Heart left ventricle (tissue), 16 donors: ENCODE data around the gene SLC17A7. TPM values are rescaled to one million over a fixed set of nuclear protein-coding genes. Genes with fewer than 3 reads are reported as not detected.
"Not testable (repeated sequence)": the region's sequence is repeated elsewhere in the genome, so short reads cannot be mapped to it uniquely, and the experiment has no call there.

ENCODE experiments used
- ATAC-seq, 4 donors: fragments of 200-7000 bp; cut with Tn5 transposase; one replicate each; pipeline ENCODE4 v1.9.1; 2020 to 2022; ENCODE audit warnings: moderate library complexity in 4 of 4, mild to moderate bottlenecking in 3 of 4, moderate number of reproducible peaks in 1 of 4
- DNase-seq, 5 donors: peaks; one replicate each; pipeline ENCODE4 v3.0.0-alpha.2; 2020
- H3K27ac ChIP-seq, 12 donors: fragments of 200-600 bp; sonication (generic) in 4 of 12; one replicate each; pipeline versions ENCODE4 v1.5.0 to v1.8.0; 2016 to 2022; ENCODE audit warnings: mild to moderate bottlenecking in 2 of 12
- H3K27me3 ChIP-seq, 9 donors: fragments of 200-600 bp; sonication (generic) in 2 of 9; one replicate each; pipeline versions ENCODE4 v1.5.1 to v1.8.0; 2016 to 2022; ENCODE audit warnings: mild to moderate bottlenecking in 3 of 9
- H3K36me3 ChIP-seq, 9 donors: fragments of 200-600 bp; sonication (generic) in 2 of 9; one replicate each; pipeline versions ENCODE4 v1.5.0 to v1.8.0; 2018 to 2022; ENCODE audit warnings: mild to moderate bottlenecking in 2 of 9
- H3K4me1 ChIP-seq, 12 donors: fragments of 200-600 bp; sonication (generic) in 4 of 12; one replicate each; pipeline versions ENCODE4 v1.5.0 to v1.8.0; 2016 to 2022; ENCODE audit warnings: mild to moderate bottlenecking in 3 of 12
- H3K4me3 ChIP-seq, 12 donors: fragments of 200-600 bp; sonication (generic) in 4 of 12; one replicate each; pipeline versions ENCODE4 v1.5.0 to v1.8.0; 2017 to 2022; ENCODE audit warnings: mild to moderate bottlenecking in 9 of 12, moderate library complexity in 4 of 12
- H3K9me3 ChIP-seq, 12 donors: fragments of 200-600 bp; sonication (generic) in 4 of 12; one replicate each; pipeline versions ENCODE4 v1.5.0 to v1.8.0; 2016 to 2022; ENCODE audit warnings: mild to moderate bottlenecking in 1 of 12
- POLR2A ChIP-seq, 2 donors: fragments of 450-650 bp; IDR thresholded peaks; one replicate each; pipeline ENCODE4 v1.6.1; 2017; ENCODE audit warnings: antibody characterized with exemption in 2 of 2, mild to moderate bottlenecking in 2 of 2, moderate library complexity in 2 of 2
- WGBS, 4 donors: extraction: QIAGEN DNeasy Blood & Tissue Kit in 2 of 4; methylation state at CpG; one replicate each; pipeline versions ENCODE4 v1.1.5 to v1.1.7; 2013 to 2018; 5-methylcytosine and 5-hydroxymethylcytosine counted together
- intact Hi-C, 10 donors: fragments of 100-400 bp; cut with DNase I; formaldehyde crosslinking; loops; one replicate each; pipeline versions ENCODE4 v1.11.1 to v1.14.2; 2022
- polyA plus RNA-seq, 2 donors: library from polyadenylated mRNA; stranded (reverse); fragments of 200-250 nt; gene quantifications; one replicate each; pipeline ENCODE4 v1.2.3, GENCODE V29; 2013
- total RNA-seq, 9 donors: library from RNA; depleted of rRNA in 2 of 9; stranded (reverse); fragments of >200 nt in 2 of 9; fragmentation: NEBNext Ultra II Directional in 3 of 9; extraction: Animal tissue kit (Norgen Biotek cat#: 25700) in 3 of 9; gene quantifications; one replicate each; pipeline versions ENCODE4 v1.1.0 to v1.2.4, GENCODE V29; 2016 to 2023
- TF ChIP-seq, protein P1 (sequence below), 12 donors: fragments of 200-600 bp; sonication (generic) in 4 of 12; IDR thresholded peaks; one replicate each; pipeline versions ENCODE4 v1.5.0 to v1.8.0; 2018 to 2022; ENCODE audit warnings: antibody characterized with exemption in 12 of 12, mild to moderate bottlenecking in 5 of 12
- donor health status: ischemic (EF 13 %, LVEDD 7.1; RV severe dilation, severe dysfunction).
- donor health status: healthy with polysubstance abuse.
- donor health status: DM: no; HTN: yes; CAD: no.
- donor health status: DM: no; HTN: no; CAD: no.
- donor health status: ischemic (EF 25% LVEDD 6.9; RV normal size, moderate dysfunction).
- donor health status: ischemic (EF 25% LVEDD 5.7; RV mildly dilated, moderate dysfunction).
- donor health status: healthy.
- donor health status: DM: yes; HTN: yes; CAD: no.
- donor health status: ischemic (EF 35%, LVEDD 5.7; RV mildly dilated, moderate dysfunction).
- donor health status: nonischemic (EF 11% LVEDD 7.7; RV severe dilation, severe dysfunction).
- donor health status: DM: yes; HTN: yes; CAD: no.
- donor health status: PGD.
- donor health status: ischemic (EF 29% LVEDD 5.4; RV normal size, mild dysfunction).
- donor health status: nonischemic (EF 23%, LVEDD 6.1; RV moderate dilation, normal function).

Gene SLC17A7
- total and polyA plus RNA-seq, 11 donors, result 0.46 to 1.6 (median 0.89) TPM

DNA sequence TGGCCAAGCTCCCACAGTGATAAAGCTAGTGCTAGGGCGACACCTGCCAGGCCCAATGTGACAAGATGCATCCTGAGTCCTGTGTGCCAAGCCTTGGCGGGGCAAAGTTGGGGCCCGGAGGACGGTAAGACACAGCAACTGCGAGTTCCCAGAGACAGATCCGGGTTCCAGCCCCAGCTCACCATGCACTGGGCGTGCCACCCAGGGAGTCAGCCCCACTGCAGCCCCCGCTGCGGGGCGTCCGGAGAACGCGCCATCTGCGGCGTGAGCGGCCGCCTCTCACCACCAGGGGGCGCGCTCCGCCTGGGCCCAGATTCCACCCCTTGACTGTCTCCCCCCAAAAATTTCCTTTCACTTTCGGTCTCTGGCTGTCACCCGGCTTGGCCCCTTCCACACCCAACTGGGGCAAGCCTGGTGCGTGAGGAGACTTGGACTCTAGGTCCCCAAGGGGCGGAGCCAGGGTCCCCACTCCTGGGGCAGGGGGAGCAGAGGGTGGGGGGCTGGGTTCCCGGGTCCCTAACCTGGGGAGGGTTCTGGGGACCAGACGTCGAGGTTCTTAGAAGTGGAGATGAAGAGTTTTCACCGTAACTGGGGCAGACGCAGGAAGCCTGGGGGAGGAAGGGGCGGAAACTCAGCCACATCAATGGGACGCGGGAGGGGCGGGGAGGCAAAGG, 32.7 kb upstream of the SLC17A7 start, which contains the start of gene FLT3LG:
TSS of gene FLT3LG (plus strand) at position 348 of the 674 bp plus-strand sequence. CDS start 425 bp downstream, outside the sequence.
- Histone ChIP-seq H3K27ac (peak within 1 kb of the TSS; percentile 76 to 96 (median 90)), H3K27me3 (peaks cover 0 to 6% (median 0%) of the 10 kb centered on the region in 9 donors), H3K9me3 (no peaks in the 10 kb centered on the region), H3K36me3 (peaks cover 0 to 12% (median 0%) of the 10 kb centered on the region in 9 donors), H3K4me3 (peak within 1 kb of the TSS; percentile 33 to 93 (median 68)), H3K4me1 (peaks cover 0 to 57% (median 13%) of the 10 kb centered on the region in 12 donors)
- WGBS, 4 donors, result 1 to 4% (median 1%) methylated on average over 18 to 33 of the region's 33 CpGs
- intact Hi-C loops, result loop anchor here in 1 of 10 donors (1.0 kb wide), 1 partner anchor 73 kb away; no protein-coding TSS in a partner anchor
- ATAC-seq (peak; percentile 44 to 79 (median 65)), DNase-seq (peak; percentile 74 to 90 (median 83))
- TF ChIP-seq POLR2A (IDR thresholded peaks at IDR 0.05), result peak in 1 of 2 donors; percentile 41
- TF ChIP-seq, protein P1, sequence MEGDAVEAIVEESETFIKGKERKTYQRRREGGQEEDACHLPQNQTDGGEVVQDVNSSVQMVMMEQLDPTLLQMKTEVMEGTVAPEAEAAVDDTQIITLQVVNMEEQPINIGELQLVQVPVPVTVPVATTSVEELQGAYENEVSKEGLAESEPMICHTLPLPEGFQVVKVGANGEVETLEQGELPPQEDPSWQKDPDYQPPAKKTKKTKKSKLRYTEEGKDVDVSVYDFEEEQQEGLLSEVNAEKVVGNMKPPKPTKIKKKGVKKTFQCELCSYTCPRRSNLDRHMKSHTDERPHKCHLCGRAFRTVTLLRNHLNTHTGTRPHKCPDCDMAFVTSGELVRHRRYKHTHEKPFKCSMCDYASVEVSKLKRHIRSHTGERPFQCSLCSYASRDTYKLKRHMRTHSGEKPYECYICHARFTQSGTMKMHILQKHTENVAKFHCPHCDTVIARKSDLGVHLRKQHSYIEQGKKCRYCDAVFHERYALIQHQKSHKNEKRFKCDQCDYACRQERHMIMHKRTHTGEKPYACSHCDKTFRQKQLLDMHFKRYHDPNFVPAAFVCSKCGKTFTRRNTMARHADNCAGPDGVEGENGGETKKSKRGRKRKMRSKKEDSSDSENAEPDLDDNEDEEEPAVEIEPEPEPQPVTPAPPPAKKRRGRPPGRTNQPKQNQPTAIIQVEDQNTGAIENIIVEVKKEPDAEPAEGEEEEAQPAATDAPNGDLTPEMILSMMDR (IDR thresholded peaks at IDR 0.05), result peak; percentile 96 to 100 (median 99)

DNA sequence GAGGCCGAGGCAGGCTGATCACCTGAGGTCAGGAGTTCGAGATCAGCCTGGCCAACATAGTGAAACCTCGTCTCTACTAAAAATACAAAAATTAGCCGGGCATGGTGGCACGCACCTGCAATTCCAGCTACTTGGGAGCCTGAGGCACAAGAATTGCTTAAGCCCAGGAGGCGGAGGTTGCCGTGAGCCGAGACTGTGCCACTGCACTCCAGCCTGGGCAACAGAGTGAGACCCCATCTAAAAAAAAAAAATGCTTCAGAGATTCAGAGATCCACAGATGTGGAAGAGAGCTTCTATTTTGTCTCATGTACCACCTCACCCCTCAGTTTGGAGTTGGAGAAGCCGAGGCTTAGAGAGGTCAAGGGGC, 32.2 kb upstream of the SLC17A7 start:
- DNase-seq, intact Hi-C loops, ATAC-seq, H3K9me3 ChIP-seq, H3K27me3 ChIP-seq, H3K36me3 ChIP-seq: not testable (repeated sequence)
- 74 to 78% (median 75%) methylated on average over 9 of the region's 9 CpGs for WGBS, 4 donors
- Histone ChIP-seq H3K27ac (peak overlapping the region in 11 of 12 donors; percentile 76 to 96 (median 90)), H3K4me1 (peaks cover 0 to 58% (median 17%) of the 10 kb centered on the region in 12 donors), H3K4me3 (peak overlapping the region in 10 of 12 donors; percentile 56 to 93 (median 68))

DNA sequence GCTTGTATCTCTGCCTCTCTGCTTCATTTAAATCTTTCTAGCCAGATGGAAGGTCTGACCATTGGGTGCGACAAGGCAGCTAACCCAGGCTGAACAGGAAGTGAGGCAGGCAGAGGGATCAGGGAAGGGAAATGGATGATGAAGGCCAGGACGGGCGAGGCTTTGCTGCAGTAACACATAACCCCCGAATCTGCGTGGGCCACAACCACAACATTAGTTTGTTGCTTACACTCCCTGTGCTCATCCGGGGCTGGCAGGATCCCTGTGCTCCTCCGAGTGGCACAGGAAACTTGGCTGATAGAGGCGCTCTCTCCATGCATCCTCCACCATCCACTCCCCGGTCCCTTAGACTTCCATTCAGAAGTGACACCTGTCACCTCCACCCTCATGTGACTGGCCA, 31.6 kb upstream of the SLC17A7 start:
- Histone ChIP-seq H3K9me3 (no peaks in the 10 kb centered on the region), H3K4me3 (no peak overlapping the region), H3K36me3 (peaks cover 0 to 8% (median 0%) of the 10 kb centered on the region in 9 donors), H3K4me1 (peaks cover 0 to 60% (median 19%) of the 10 kb centered on the region in 12 donors), H3K27me3 (peaks cover 0 to 6% (median 0%) of the 10 kb centered on the region in 9 donors), H3K27ac (peak overlapping the region in 7 of 12 donors; percentile 83 to 93 (median 90))
- intact Hi-C loops, result no loop called here
- no peak for TF ChIP-seq POLR2A (IDR thresholded peaks at IDR 0.05)
- TF ChIP-seq, protein P1 (IDR thresholded peaks at IDR 0.05), result no peak
- ATAC-seq, result no peak
- 64 to 77% (median 70%) methylated on average over 9 of the region's 9 CpGs for WGBS, 4 donors
- peak in 1 of 5 donors; percentile 23 for DNase-seq

DNA sequence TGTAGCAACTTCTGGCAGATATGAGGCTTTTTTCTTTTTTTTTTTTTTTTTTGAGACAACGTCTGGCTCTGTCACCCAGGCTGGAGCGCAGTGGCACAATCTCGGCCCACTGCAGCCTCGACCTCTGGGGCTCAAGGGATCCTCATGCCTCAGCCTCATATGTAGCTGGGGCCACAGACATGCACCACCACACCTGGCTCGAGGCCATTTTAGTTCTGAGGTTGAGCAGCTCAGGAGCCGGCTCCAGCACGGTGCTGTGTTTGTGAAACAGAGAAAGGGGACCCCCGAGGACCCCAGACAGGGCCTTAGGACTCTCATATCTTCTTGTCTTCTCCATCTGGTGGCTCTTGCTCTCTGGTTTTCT, 29.3 kb upstream of the SLC17A7 start:
- Histone ChIP-seq H3K27ac (peak overlapping the region in 4 of 12 donors; percentile 64 to 81 (median 76)), H3K36me3 (peaks cover 0 to 17% (median 6%) of the 10 kb centered on the region in 9 donors), H3K4me3 (no peak overlapping the region), H3K9me3 (no peaks in the 10 kb centered on the region), H3K27me3 (peaks cover 0 to 6% (median 0%) of the 10 kb centered on the region in 9 donors), H3K4me1 (peaks cover 0 to 48% (median 19%) of the 10 kb centered on the region in 12 donors)
- 80 to 85% (median 82%) methylated on average over 8 of the region's 8 CpGs for WGBS, 4 donors
- no peak for DNase-seq
- intact Hi-C loops, result no loop called here
- ATAC-seq, result no peak
- no peak for TF ChIP-seq POLR2A (IDR thresholded peaks at IDR 0.05)
- TF ChIP-seq, protein P1 (IDR thresholded peaks at IDR 0.05), result no peak
